ENCODE measurements around the gene CORO6. TPM values are rescaled to one million over a fixed set of nuclear protein-coding genes. Genes with fewer than 3 reads are reported as not detected.

Gene CORO6
- total and polyA plus RNA-seq, 4 donors = 8.0 to 21.4 (median 13.7) TPM

GRCh38 chr17:29588017-29588561, 34.6 kb downstream of the CORO6 start:
- Histone ChIP-seq H3K9me3 (ENCODE audit: control insufficient read depth, insufficient read depth, low read length) (no peaks in the 10 kb centered on the region), H3K4me1 (ENCODE audit: control insufficient read depth, insufficient read depth, low read length) (peaks cover 87% of the 10 kb centered on the region), H3K27ac (ENCODE audit: low read depth, low read length) (peak overlapping the region; percentile 74), H3K27me3 (ENCODE audit: control insufficient read depth, insufficient read depth, low read length) (no peaks in the 10 kb centered on the region), H3K36me3 (ENCODE audit: control insufficient read depth, insufficient read depth, low read length) (peaks cover 21% of the 10 kb centered on the region), H3K4me3 (ENCODE audit: low read depth, low read length) (peak overlapping the region; percentile 69)
- no peak for DNase-seq (ENCODE audit: low read depth in 4 of 6, low spot score in 6 of 6)
- 0% methylated on average over 3 of the region's 8 CpGs for WGBS (ENCODE audit: insufficient coverage)

GRCh38 chr17:29587591-29587990, 35.1 kb downstream of the CORO6 start:
- no peaks in the 10 kb centered on the region for H3K27me3 ChIP-seq (ENCODE audit: control insufficient read depth, insufficient read depth, low read length)
- H3K4me1 ChIP-seq (ENCODE audit: control insufficient read depth, insufficient read depth, low read length) = peaks cover 88% of the 10 kb centered on the region
- H3K27ac ChIP-seq (ENCODE audit: low read depth, low read length) = peak overlapping the region; percentile 19
- 72% methylated on average over 2 of the region's 6 CpGs for WGBS (ENCODE audit: insufficient coverage)
- H3K4me3 ChIP-seq (ENCODE audit: low read depth, low read length) = peak overlapping the region; percentile 69
- H3K9me3 ChIP-seq (ENCODE audit: control insufficient read depth, insufficient read depth, low read length) = no peaks in the 10 kb centered on the region
- no peak for DNase-seq (ENCODE audit: low read depth in 4 of 6, low spot score in 6 of 6)
- peaks cover 26% of the 10 kb centered on the region for H3K36me3 ChIP-seq (ENCODE audit: control insufficient read depth, insufficient read depth, low read length)

GRCh38 chr17:29586676-29587469, 35.8 kb downstream of the CORO6 start:
- 74% methylated on average over 6 of the region's 9 CpGs for WGBS (ENCODE audit: insufficient coverage)
- Histone ChIP-seq H3K36me3 (ENCODE audit: control insufficient read depth, insufficient read depth, low read length) (peaks cover 33% of the 10 kb centered on the region), H3K27ac (ENCODE audit: low read depth, low read length) (peak overlapping the region; percentile 19), H3K4me1 (ENCODE audit: control insufficient read depth, insufficient read depth, low read length) (peaks cover 88% of the 10 kb centered on the region), H3K27me3 (ENCODE audit: control insufficient read depth, insufficient read depth, low read length) (no peaks in the 10 kb centered on the region), H3K4me3 (ENCODE audit: low read depth, low read length) (peak overlapping the region; percentile 10), H3K9me3 (ENCODE audit: control insufficient read depth, insufficient read depth, low read length) (no peaks in the 10 kb centered on the region)
- DNase-seq (ENCODE audit: low read depth in 4 of 6, low spot score in 6 of 6) = no peak

GRCh38 chr17:29585080-29585751, 37.5 kb downstream of the CORO6 start:
- peaks cover 88% of the 10 kb centered on the region for H3K4me1 ChIP-seq (ENCODE audit: control insufficient read depth, insufficient read depth, low read length)

GRCh38 chr17:29584452-29585079, 38.1 kb downstream of the CORO6 start:
- peaks cover 83% of the 10 kb centered on the region for H3K4me1 ChIP-seq (ENCODE audit: control insufficient read depth, insufficient read depth, low read length)
- H3K36me3 ChIP-seq (ENCODE audit: control insufficient read depth, insufficient read depth, low read length) = peaks cover 56% of the 10 kb centered on the region
- DNase-seq (ENCODE audit: low read depth in 4 of 6, low spot score in 6 of 6) = no peak
- H3K27me3 ChIP-seq (ENCODE audit: control insufficient read depth, insufficient read depth, low read length) = no peaks in the 10 kb centered on the region
- H3K27ac ChIP-seq (ENCODE audit: low read depth, low read length) = peak overlapping the region; percentile 80
- 41% methylated on average over 6 of the region's 12 CpGs for WGBS (ENCODE audit: insufficient coverage)
- H3K4me3 ChIP-seq (ENCODE audit: low read depth, low read length) = no peak overlapping the region
- no peaks in the 10 kb centered on the region for H3K9me3 ChIP-seq (ENCODE audit: control insufficient read depth, insufficient read depth, low read length)

More at GRCh38 chr17:29585080-29585751, 37.5 kb downstream of the CORO6 start:
- Histone ChIP-seq H3K4me3 (ENCODE audit: low read depth, low read length) (no peak overlapping the region), H3K27me3 (ENCODE audit: control insufficient read depth, insufficient read depth, low read length) (no peaks in the 10 kb centered on the region), H3K36me3 (ENCODE audit: control insufficient read depth, insufficient read depth, low read length) (peaks cover 50% of the 10 kb centered on the region), H3K9me3 (ENCODE audit: control insufficient read depth, insufficient read depth, low read length) (no peaks in the 10 kb centered on the region), H3K27ac (ENCODE audit: low read depth, low read length) (peak overlapping the region; percentile 80)
- no peak for DNase-seq (ENCODE audit: low read depth in 4 of 6, low spot score in 6 of 6)
- WGBS (ENCODE audit: insufficient coverage) = 81% methylated on average over 3 of the region's 8 CpGs

GRCh38 chr17:29583324-29584248, 39.1 kb downstream of the CORO6 start:
- H3K27ac ChIP-seq (ENCODE audit: low read depth, low read length) = peak overlapping the region; percentile 80
- WGBS (ENCODE audit: insufficient coverage) = 94% methylated on average over 16 of the region's 16 CpGs
- H3K4me1 ChIP-seq (ENCODE audit: control insufficient read depth, insufficient read depth, low read length) = peaks cover 84% of the 10 kb centered on the region
- H3K27me3 ChIP-seq (ENCODE audit: control insufficient read depth, insufficient read depth, low read length) = no peaks in the 10 kb centered on the region
- peaks cover 66% of the 10 kb centered on the region for H3K36me3 ChIP-seq (ENCODE audit: control insufficient read depth, insufficient read depth, low read length)
- DNase-seq (ENCODE audit: low read depth in 4 of 6, low spot score in 6 of 6) = no peak
- no peak overlapping the region for H3K4me3 ChIP-seq (ENCODE audit: low read depth, low read length)
- H3K9me3 ChIP-seq (ENCODE audit: control insufficient read depth, insufficient read depth, low read length) = no peaks in the 10 kb centered on the region

- Histone ChIP-seq H3K4me3 (ENCODE audit: low read depth, low read length) (no peak overlapping the region), H3K9me3 (ENCODE audit: control insufficient read depth, insufficient read depth, low read length) (no peaks in the 10 kb centered on the region), H3K4me1 (ENCODE audit: control insufficient read depth, insufficient read depth, low read length) (peaks cover 84% of the 10 kb centered on the region), H3K36me3 (ENCODE audit: control insufficient read depth, insufficient read depth, low read length) (peaks cover 74% of the 10 kb centered on the region), H3K27me3 (ENCODE audit: control insufficient read depth, insufficient read depth, low read length) (no peaks in the 10 kb centered on the region), H3K27ac (ENCODE audit: low read depth, low read length) (no peak overlapping the region)
- 44% methylated on average over 10 of the region's 13 CpGs for WGBS (ENCODE audit: insufficient coverage)
- peak in 2 of 6 donors; percentile 33 to 89 for DNase-seq (ENCODE audit: low read depth in 4 of 6, low spot score in 6 of 6)
Observed at GRCh38 chr17:29582772-29583171, 39.9 kb downstream of the CORO6 start.

- Histone ChIP-seq H3K4me3 (ENCODE audit: low read depth, low read length) (no peak overlapping the region), H3K4me1 (ENCODE audit: control insufficient read depth, insufficient read depth, low read length) (peaks cover 84% of the 10 kb centered on the region), H3K9me3 (ENCODE audit: control insufficient read depth, insufficient read depth, low read length) (no peaks in the 10 kb centered on the region), H3K27me3 (ENCODE audit: control insufficient read depth, insufficient read depth, low read length) (no peaks in the 10 kb centered on the region), H3K27ac (ENCODE audit: low read depth, low read length) (no peak overlapping the region), H3K36me3 (ENCODE audit: control insufficient read depth, insufficient read depth, low read length) (peaks cover 79% of the 10 kb centered on the region)
- DNase-seq (ENCODE audit: low read depth in 4 of 6, low spot score in 6 of 6) = no peak
- 57% methylated on average over 4 of the region's 10 CpGs for WGBS (ENCODE audit: insufficient coverage)
Observed at GRCh38 chr17:29582254-29582765, 40.4 kb downstream of the CORO6 start.
